ENCODE measurements around the gene THAP7. TPM values are rescaled to one million over a fixed set of nuclear protein-coding genes. Genes with fewer than 3 reads are reported as not detected.

THAP7 gene
- total RNA-seq, 1 experiment from 2014 or later = 24.6 TPM

DNA sequence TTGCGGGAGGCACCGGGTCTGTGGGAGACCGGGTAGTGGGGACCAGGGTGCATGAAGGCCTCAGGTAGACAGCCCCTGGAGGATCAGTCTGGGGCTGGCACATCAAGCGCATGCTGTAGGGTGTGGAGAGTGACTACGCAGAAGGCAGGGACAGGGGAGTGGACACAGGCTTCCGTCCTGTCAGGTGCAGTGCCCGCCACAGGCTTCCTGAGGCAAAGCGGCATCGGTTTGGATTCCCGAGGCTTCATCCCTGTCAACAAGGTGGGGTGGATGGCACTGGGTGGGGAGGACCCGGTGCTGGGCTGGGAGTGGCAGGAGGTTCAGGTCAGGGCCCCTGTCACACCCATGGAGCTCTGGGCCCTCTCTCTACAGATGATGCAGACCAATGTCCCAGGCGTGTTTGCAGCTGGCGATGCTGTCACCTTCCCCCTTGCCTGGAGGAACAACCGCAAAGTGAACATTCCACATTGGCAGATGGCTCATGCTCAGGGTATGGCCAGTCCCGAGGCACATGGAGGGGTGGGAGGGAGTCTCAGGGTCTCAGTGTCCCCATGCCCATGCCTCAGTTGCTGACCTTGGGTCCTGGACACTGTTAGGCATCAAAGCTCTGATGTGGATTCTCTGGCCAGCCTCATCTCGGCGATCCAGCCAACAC is 24.3 kb downstream of the THAP7 start:
- TF ChIP-seq, protein P1, sequence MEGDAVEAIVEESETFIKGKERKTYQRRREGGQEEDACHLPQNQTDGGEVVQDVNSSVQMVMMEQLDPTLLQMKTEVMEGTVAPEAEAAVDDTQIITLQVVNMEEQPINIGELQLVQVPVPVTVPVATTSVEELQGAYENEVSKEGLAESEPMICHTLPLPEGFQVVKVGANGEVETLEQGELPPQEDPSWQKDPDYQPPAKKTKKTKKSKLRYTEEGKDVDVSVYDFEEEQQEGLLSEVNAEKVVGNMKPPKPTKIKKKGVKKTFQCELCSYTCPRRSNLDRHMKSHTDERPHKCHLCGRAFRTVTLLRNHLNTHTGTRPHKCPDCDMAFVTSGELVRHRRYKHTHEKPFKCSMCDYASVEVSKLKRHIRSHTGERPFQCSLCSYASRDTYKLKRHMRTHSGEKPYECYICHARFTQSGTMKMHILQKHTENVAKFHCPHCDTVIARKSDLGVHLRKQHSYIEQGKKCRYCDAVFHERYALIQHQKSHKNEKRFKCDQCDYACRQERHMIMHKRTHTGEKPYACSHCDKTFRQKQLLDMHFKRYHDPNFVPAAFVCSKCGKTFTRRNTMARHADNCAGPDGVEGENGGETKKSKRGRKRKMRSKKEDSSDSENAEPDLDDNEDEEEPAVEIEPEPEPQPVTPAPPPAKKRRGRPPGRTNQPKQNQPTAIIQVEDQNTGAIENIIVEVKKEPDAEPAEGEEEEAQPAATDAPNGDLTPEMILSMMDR (conservative IDR thresholded peaks at IDR 0.05) = no peak
- H2BK15ac ChIP-seq (ENCODE audit: low read depth, low read length) = no peak overlapping the region
- H3K27ac Mint-ChIP-seq = no peak overlapping the region
- no peak overlapping the region for H4K91ac ChIP-seq (ENCODE audit: insufficient read length, low read depth, low read length)
- H3K23ac ChIP-seq (ENCODE audit: insufficient read length, low read depth, low read length) = no peak overlapping the region
- H4K8ac ChIP-seq (replicated peaks; ENCODE audit: insufficient read length, low read depth, low read length) = no peak overlapping the region
- DNase-seq = no peak
- H3K23me2 ChIP-seq (ENCODE audit: insufficient read length, low read depth, low read length, poor library complexity, severe bottlenecking) = peaks cover 11% of the 10 kb centered on the region
- no peak overlapping the region for H2BK20ac ChIP-seq (ENCODE audit: low read depth, low read length, poor library complexity, severe bottlenecking)
- H3K4me1 Mint-ChIP-seq = peaks cover 27 to 31% of the 10 kb centered on the region in 2 experiments
- H3K4me1 ChIP-seq (ENCODE audit: insufficient read depth, low read length) = no peaks in the 10 kb centered on the region
- no peak overlapping the region for H4K5ac ChIP-seq (ENCODE audit: insufficient read length, low read depth, low read length)
- H2BK5ac ChIP-seq (ENCODE audit: insufficient read length, low read length) = no peak overlapping the region
- no peak overlapping the region for H3K56ac ChIP-seq (ENCODE audit: insufficient read length, low read depth, low read length)
- peaks cover 0 to 8% (median 4%) of the 10 kb centered on the region in 3 experiments; a peak in 4 of 7 replicates for H3K36me3 Mint-ChIP-seq (ENCODE audit: insufficient read depth in 1 of 3, low read depth in 3 of 3)
- no peak overlapping the region for H3K9ac ChIP-seq (ENCODE audit: extremely low read depth, insufficient read length, low read length)
- no CpG with 5 or more reads among the region's 17 CpGs for WGBS (ENCODE audit: extremely low coverage, insufficient read length, low lambda C conversion rate)
- H2AFZ ChIP-seq (ENCODE audit: low read length) = no peak overlapping the region
- H3K4ac ChIP-seq (ENCODE audit: low read depth, low read length) = no peak overlapping the region
- H2AK5ac ChIP-seq (ENCODE audit: insufficient read length, low read length) = no peak overlapping the region
- H3K18ac ChIP-seq (ENCODE audit: insufficient read length, low read depth, low read length) = no peak overlapping the region
- H3K4me3 Mint-ChIP-seq = no peak overlapping the region
- no peaks in the 10 kb centered on the region for H3K79me2 ChIP-seq (ENCODE audit: insufficient read depth, low read length)
- peaks cover 72% of the 10 kb centered on the region for H3K27me3 Mint-ChIP-seq (ENCODE audit: low read depth)
- no peaks in the 10 kb centered on the region for H3K79me1 ChIP-seq (ENCODE audit: insufficient read depth, low read depth, low read length, poor library complexity, severe bottlenecking)
- H4K20me1 ChIP-seq (ENCODE audit: control insufficient read depth, insufficient read depth, insufficient read length) = no peaks in the 10 kb centered on the region
- H3T11ph ChIP-seq (ENCODE audit: low read length) = no peak overlapping the region
- H3K27me3 ChIP-seq (ENCODE audit: insufficient read depth, low read length) = no peaks in the 10 kb centered on the region; the same call in 1 of the 2 replicates
- no peak overlapping the region for H2BK120ac ChIP-seq (ENCODE audit: low read depth, low read length, poor library complexity, severe bottlenecking)
- no peak overlapping the region for H3K27ac ChIP-seq (ENCODE audit: insufficient read length, low read depth, low read length)
- peaks cover 13 to 15% of the 10 kb centered on the region in 2 experiments for H3K9me3 Mint-ChIP-seq
- no peaks in the 10 kb centered on the region for H3K9me3 ChIP-seq (ENCODE audit: control insufficient read depth, low read depth, low read length)
- H2BK12ac ChIP-seq (ENCODE audit: insufficient read length, low read depth, low read length) = no peak overlapping the region
- H3K4me2 ChIP-seq (ENCODE audit: insufficient read depth, insufficient read length, low read length) = no peak overlapping the region
- H3K14ac ChIP-seq (ENCODE audit: insufficient read depth, low read length) = no peak overlapping the region

Data from H9 (cell line).